ENCODE measurements around the gene CHST11.

The CHST11 gene

DNA sequence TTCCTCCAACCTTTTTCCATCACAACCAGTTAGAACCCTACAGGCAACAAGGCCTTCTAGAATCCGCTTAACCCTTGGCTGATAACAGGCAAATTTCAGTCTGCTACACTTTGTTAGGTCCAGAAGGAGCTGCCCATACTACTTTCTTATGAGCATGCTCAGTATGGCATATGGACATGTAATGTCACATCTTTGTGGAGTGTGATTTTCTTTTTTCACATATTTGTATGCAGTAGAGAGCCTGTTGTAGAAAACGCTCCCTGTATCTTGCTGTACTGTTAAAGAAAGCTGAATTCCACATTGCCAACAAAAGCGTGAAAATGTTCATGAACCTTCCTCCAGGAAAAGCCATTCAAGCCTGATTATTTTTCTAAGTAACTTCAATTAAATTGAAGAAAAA lies 304.9 kb downstream of the CHST11 start:
- no peak for TF ChIP-seq ZNF692 (tag by site-specific recombination; IDR thresholded peaks at IDR 0.05)
- TF ChIP-seq ZNF132 (tag by site-specific recombination; IDR thresholded peaks at IDR 0.05; ENCODE audit: borderline replicate concordance), result no peak
- no peak overlapping the region for H3K27ac ChIP-seq (ENCODE audit: extremely low read depth, low read depth, low read length)
- CTCF ChIA-PET, result no interaction called here

DNA sequence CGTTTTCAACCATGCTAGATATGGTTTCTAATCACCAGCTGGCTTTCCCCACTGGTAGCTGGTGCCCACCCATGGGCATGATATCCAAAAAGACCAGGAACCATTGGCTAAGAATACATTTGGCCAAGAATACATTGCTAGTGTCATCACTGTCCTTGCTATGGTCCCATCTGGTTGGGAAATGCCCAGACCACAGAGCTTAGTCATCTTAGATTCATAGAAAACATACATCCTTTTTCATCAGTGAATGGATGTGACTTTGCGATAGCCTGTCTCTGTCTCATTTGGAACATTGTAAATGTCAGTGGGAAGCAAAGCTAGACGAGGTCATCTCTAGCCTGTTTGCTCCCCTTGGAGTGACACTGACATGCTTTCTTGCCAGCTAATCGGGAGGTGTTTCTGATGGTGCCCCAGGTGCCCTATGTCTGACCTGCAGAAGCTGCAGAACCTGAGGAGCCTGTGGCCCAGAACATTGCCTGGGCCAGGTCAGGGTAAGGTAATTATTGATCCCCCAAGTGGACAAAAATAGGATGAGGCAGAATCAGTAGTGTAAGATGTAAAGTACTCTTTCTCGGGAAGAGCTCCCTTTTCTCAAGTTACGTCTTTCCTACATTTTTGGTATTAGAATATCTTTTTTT lies 306.5 kb downstream of the CHST11 start:
- Histone ChIP-seq H3K36me3 (ENCODE audit: control insufficient read depth in 2 of 2, insufficient read depth in 1 of 2, low read length in 2 of 2) (no peaks in the 10 kb centered on the region), H3K4me1 (ENCODE audit: control insufficient read depth, insufficient read depth, low read length) (no peaks in the 10 kb centered on the region), H3K27ac (ENCODE audit: extremely low read depth, low read depth, low read length) (no peak overlapping the region), H3K9me3 (ENCODE audit: control insufficient read depth, insufficient read depth, low read depth, low read length) (no peaks in the 10 kb centered on the region), H3K4me3 (ENCODE audit: low read depth, low read length) (no peak overlapping the region)
- ChIA-PET CTCF (no interaction called here), POLR2A (no interaction called here)
- TF ChIP-seq KLF16 (tag by site-specific recombination; IDR thresholded peaks at IDR 0.05) (no peak), ZNF239 (tag by site-specific recombination; IDR thresholded peaks at IDR 0.05) (no peak), ZXDB (tag by site-specific recombination; IDR thresholded peaks at IDR 0.05) (no peak), ZNF121 (tag by site-specific recombination; IDR thresholded peaks at IDR 0.05) (no peak), ZNF23 (tag by site-specific recombination; IDR thresholded peaks at IDR 0.05; ENCODE audit: borderline replicate concordance) (no peak), ZNF146 (tag by site-specific recombination; IDR thresholded peaks at IDR 0.05) (no peak), RBAK (tag by site-specific recombination; IDR thresholded peaks at IDR 0.05) (no peak)
- TF ChIP-seq, protein P1, sequence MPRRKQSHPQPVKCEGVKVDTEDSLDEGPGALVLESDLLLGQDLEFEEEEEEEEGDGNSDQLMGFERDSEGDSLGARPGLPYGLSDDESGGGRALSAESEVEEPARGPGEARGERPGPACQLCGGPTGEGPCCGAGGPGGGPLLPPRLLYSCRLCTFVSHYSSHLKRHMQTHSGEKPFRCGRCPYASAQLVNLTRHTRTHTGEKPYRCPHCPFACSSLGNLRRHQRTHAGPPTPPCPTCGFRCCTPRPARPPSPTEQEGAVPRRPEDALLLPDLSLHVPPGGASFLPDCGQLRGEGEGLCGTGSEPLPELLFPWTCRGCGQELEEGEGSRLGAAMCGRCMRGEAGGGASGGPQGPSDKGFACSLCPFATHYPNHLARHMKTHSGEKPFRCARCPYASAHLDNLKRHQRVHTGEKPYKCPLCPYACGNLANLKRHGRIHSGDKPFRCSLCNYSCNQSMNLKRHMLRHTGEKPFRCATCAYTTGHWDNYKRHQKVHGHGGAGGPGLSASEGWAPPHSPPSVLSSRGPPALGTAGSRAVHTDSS (tag by site-specific recombination; IDR thresholded peaks at IDR 0.05), result no peak

More for the DNA sequence above, 304.9 kb downstream of the CHST11 start:
- no peaks in the 10 kb centered on the region for H3K4me1 ChIP-seq (ENCODE audit: control insufficient read depth, insufficient read depth, low read length)
- no peaks in the 10 kb centered on the region for H3K36me3 ChIP-seq (ENCODE audit: control insufficient read depth in 2 of 2, insufficient read depth in 1 of 2, low read length in 2 of 2)
- no peak overlapping the region for H3K4me3 ChIP-seq (ENCODE audit: low read depth, low read length)
- POLR2A ChIA-PET, result no interaction called here
- H3K9me3 ChIP-seq (ENCODE audit: control insufficient read depth, insufficient read depth, low read depth, low read length), result no peaks in the 10 kb centered on the region

DNA sequence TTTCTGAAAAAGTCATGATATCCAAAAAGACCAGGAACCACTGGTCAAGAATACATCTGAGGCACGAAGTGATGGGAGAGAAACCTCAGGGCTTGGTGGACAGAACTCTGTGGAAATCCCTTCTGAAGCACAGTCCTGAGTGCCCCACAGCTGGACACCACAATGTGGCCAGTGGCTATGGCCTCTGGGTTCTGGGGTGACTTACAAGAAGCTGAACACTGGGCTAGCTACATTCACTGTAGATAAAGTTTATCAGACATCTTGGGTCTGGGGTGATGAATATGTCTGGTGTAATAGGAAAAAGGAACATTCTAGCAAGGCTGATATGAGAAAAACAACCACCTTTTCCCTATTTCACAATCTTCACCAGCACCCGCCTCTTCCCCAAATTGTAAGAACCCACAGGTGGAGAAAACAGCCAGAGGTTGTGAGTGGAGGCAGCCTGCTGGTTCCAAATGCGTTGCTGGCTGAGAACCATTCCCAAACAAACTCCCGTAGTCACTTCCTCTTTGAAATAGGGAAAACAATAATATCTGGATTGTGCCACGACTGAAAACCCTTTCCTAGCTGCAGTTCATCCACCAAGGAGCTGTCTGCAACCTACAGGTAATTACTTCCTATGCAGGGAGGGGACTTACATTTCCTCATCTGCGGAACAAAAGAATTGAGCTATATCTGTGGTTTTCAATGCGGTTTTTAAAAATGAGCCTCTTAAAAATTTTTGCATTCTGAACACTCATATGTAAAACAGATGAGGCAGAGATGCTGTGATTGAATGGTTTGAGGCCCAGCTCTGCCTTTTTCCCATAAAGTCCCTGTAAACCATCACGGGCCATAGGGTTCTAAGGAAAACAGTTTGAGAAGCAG lies 307.7 kb downstream of the CHST11 start:
- no peak for TF ChIP-seq HIC1 (tag by site-specific recombination; IDR thresholded peaks at IDR 0.05)
- TF ChIP-seq OSR2 (tag by site-specific recombination; IDR thresholded peaks at IDR 0.05), result no peak
- no peak for TF ChIP-seq ZNF664 (tag by site-specific recombination; IDR thresholded peaks at IDR 0.05)
- TF ChIP-seq, protein P2, sequence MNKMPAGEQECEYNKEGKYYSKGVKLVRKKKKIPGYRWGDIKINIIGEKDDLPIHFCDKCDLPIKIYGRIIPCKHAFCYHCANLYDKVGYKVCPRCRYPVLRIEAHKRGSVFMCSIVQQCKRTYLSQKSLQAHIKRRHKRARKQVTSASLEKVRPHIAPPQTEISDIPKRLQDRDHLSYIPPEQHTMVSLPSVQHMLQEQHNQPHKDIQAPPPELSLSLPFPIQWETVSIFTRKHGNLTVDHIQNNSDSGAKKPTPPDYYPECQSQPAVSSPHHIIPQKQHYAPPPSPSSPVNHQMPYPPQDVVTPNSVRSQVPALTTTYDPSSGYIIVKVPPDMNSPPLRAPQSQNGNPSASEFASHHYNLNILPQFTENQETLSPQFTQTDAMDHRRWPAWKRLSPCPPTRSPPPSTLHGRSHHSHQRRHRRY (tag by site-specific recombination; IDR thresholded peaks at IDR 0.05), result no peak
- TF ChIP-seq ZNF623 (tag by site-specific recombination; IDR thresholded peaks at IDR 0.05), result no peak
- TF ChIP-seq ZNF558 (tag by site-specific recombination; IDR thresholded peaks at IDR 0.05), result no peak
- no peak for TF ChIP-seq GLIS1 (tag by site-specific recombination; IDR thresholded peaks at IDR 0.05)
- no peak for TF ChIP-seq ZNF571 (tag by site-specific recombination; IDR thresholded peaks at IDR 0.05)
- TF ChIP-seq ZNF549 (tag by site-specific recombination; IDR thresholded peaks at IDR 0.05), result no peak
- Histone ChIP-seq H3K4me3 (ENCODE audit: low read depth, low read length) (no peak overlapping the region), H3K27ac (ENCODE audit: extremely low read depth, low read depth, low read length) (no peak overlapping the region), H3K4me1 (ENCODE audit: control insufficient read depth, insufficient read depth, low read length) (no peaks in the 10 kb centered on the region), H3K36me3 (ENCODE audit: control insufficient read depth in 2 of 2, insufficient read depth in 1 of 2, low read length in 2 of 2) (no peaks in the 10 kb centered on the region), H3K9me3 (ENCODE audit: control insufficient read depth, insufficient read depth, low read depth, low read length) (no peaks in the 10 kb centered on the region)
- CTCF ChIA-PET, result no interaction called here
- POLR2A ChIA-PET, result no interaction called here

All from HEK293 (cell line).